Mucosa of descending colon (tissue), 3 donors: Measurements from ENCODE around the gene GPR39. TPM values are rescaled to one million over a fixed set of nuclear protein-coding genes. Genes with fewer than 3 reads are reported as not detected.
"Not testable (repeated sequence)": the region's sequence is repeated elsewhere in the genome, so short reads cannot be mapped to it uniquely, and the experiment has no call there.

Experiments used
- ATAC-seq: fragments of 200-7000 bp; cut with Tn5 transposase; one replicate; pipeline ENCODE4 v1.9.1; 2020; ENCODE audit warnings: mild to moderate bottlenecking, moderate library complexity
- DNase-seq, 3 donors: peaks; one replicate each; pipeline ENCODE4 v3.0.0-alpha.2; 2020
- H3K36me3 ChIP-seq: fragments of 200-600 bp; one replicate; pipeline ENCODE4 v1.8.0; 2021; ENCODE audit warnings: low read depth, mild to moderate bottlenecking
- H3K4me1 ChIP-seq: fragments of 200-600 bp; one replicate; pipeline ENCODE4 v1.8.0; 2021; ENCODE audit warnings: low read depth, mild to moderate bottlenecking
- H3K4me3 ChIP-seq: fragments of 200-600 bp; one replicate; pipeline ENCODE4 v1.8.0; 2021; ENCODE audit warnings: mild to moderate bottlenecking
- H3K9me3 ChIP-seq: fragments of 200-600 bp; one replicate; pipeline ENCODE4 v1.8.0; 2021; ENCODE audit warnings: mild to moderate bottlenecking
- intact Hi-C, 2 donors: fragments of 100-400 bp; cut with DNase I in 1 of 2; cut with micrococcal nuclease in 1 of 2; formaldehyde crosslinking; loops; one replicate each; pipeline versions ENCODE4 v1.11.0 to v1.11.1; 2022; cut with DNase I, micrococcal nuclease
- total RNA-seq, 3 donors: library from RNA; stranded (reverse); fragmentation: NEBNext Ultra II Directional in 2 of 3; extraction: Animal tissue kit (Norgen Biotek cat#: 25700) in 2 of 3; gene quantifications; one replicate each; pipeline versions ENCODE4 v1.2.1 to v1.2.4, GENCODE V29; 2021 to 2023
- TF ChIP-seq, protein P1 (sequence below): fragments of 200-600 bp; IDR thresholded peaks from one replicate; pipeline ENCODE4 v1.8.0; 2022; ENCODE audit warnings: antibody characterized with exemption, mild to moderate bottlenecking
- donor health status: DM: no; HTN: no; CAD: no; lungs with moderate emphysema.
- donor health status: DM: no; HTN: no; CAD: no.
- donor health status: DM: no; HTN: yes; CAD: no.

The GPR39 gene
- total RNA-seq, 3 donors from 2014 or later, result 11.6 to 33.7 (median 20.6) TPM

DNA sequence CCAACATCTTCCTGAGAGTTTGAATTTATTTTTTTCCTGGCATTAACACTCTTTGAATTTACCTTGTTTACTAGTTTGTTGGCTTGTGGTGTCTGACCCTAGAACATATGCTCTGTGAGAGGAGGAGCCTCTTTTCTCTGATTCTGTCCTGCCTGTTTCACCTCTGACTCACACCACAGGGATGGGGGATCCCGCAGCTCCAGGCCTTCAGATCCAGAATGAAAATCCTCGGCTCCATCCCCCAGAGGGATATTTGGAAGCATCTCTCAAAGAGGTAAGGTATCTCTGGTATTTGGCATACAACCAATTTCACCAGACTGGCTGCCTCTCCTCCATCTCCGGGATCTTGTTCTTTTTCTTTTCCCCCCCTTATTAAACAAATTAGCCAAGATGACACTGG is 104.7 kb downstream of the GPR39 start:
- TF ChIP-seq, protein P1, sequence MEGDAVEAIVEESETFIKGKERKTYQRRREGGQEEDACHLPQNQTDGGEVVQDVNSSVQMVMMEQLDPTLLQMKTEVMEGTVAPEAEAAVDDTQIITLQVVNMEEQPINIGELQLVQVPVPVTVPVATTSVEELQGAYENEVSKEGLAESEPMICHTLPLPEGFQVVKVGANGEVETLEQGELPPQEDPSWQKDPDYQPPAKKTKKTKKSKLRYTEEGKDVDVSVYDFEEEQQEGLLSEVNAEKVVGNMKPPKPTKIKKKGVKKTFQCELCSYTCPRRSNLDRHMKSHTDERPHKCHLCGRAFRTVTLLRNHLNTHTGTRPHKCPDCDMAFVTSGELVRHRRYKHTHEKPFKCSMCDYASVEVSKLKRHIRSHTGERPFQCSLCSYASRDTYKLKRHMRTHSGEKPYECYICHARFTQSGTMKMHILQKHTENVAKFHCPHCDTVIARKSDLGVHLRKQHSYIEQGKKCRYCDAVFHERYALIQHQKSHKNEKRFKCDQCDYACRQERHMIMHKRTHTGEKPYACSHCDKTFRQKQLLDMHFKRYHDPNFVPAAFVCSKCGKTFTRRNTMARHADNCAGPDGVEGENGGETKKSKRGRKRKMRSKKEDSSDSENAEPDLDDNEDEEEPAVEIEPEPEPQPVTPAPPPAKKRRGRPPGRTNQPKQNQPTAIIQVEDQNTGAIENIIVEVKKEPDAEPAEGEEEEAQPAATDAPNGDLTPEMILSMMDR, result no peak
- Histone ChIP-seq H3K36me3 (no peaks in the 10 kb centered on the region), H3K4me1 (no peaks in the 10 kb centered on the region), H3K4me3 (no peak overlapping the region), H3K9me3 (no peaks in the 10 kb centered on the region)
- intact Hi-C loops, result no loop called here
- ATAC-seq (no peak), DNase-seq (no peak)

DNA sequence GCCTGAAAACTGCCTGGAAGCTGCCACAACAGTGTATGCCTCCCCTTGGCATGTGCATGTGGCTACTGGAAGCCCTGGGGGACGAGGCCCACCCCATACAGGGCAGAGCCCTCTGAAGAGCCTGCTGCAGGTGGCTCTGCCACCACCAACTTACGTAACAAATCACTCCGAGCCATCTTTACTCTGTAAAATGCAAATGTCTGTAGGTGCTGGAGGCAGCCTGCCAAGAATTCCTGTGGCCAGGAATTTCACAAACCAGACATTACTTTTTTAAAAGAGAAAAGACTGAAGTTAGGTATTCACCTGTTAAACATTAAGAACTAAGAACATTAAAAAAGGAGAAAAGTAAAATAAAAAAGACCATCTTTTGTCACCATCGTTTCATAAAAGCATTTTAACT is 106.3 kb downstream of the GPR39 start:
- H3K4me3 ChIP-seq, result no peak overlapping the region
- TF ChIP-seq, protein P1, result no peak
- intact Hi-C loops, result no loop called here
- H3K4me1 ChIP-seq, result no peaks in the 10 kb centered on the region
- H3K9me3 ChIP-seq, result no peaks in the 10 kb centered on the region
- ATAC-seq (no peak), DNase-seq (no peak)
- H3K36me3 ChIP-seq, result no peaks in the 10 kb centered on the region

GRCh38 chr2:132537061-132537460 is 120.5 kb downstream of the GPR39 start:
- H3K36me3 ChIP-seq, H3K4me3 ChIP-seq, DNase-seq, H3K9me3 ChIP-seq, ATAC-seq, intact Hi-C loops, H3K4me1 ChIP-seq: not testable (repeated sequence)

DNA sequence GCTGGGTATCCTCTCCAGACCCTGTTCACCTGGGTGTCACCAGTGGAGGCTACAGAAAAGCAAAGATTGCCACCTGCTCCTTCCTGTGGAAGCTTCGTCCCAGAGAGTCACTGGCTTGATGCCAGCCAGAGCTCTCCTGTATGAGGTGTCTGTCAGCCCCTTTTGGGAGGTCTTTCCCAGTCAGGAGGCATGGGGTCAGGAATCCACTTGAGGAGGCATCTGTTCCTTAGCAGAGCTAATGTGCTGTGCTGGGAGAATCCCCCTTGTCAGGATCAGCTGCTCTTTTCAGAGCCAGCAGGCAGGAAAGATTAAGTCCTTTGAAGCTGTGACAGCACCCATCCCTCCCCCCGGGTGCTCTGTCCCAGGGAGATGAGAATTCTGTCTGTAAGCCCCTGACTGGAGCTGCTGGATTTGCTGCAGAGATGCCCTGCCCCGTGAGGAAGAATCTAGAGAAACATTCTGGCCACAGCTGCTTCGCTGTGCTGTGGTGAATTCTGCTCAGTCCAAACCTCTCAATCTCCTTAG is 121.8 kb downstream of the GPR39 start:
- H3K4me3 ChIP-seq, result no peak overlapping the region
- ATAC-seq (no peak), DNase-seq (no peak)
- H3K4me1 ChIP-seq, result no peaks in the 10 kb centered on the region
- no peaks in the 10 kb centered on the region for H3K9me3 ChIP-seq
- intact Hi-C loops, result no loop called here
- H3K36me3 ChIP-seq, result no peaks in the 10 kb centered on the region
- TF ChIP-seq, protein P1, result no peak

DNA sequence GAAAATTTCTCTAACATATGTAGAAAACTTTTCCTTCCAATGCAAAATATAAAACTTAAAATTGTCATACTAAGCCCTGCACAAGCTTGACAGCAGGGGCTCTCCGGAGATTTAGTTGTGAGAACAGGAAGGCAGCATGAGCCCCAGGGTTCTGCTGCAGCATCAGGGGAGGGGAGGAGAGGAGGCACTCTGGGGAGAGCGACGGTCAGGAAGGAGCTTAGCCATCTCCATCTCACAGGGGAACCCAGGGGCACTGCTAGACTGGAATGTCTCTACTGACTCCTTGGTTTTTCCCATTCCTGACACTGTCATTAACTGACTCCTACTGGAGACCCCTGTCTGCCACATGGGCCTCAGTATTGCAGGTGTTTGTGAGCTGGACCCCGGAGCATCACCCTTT is 123.6 kb downstream of the GPR39 start:
- DNase-seq, result no peak
- Histone ChIP-seq H3K9me3 (peaks cover 3% of the 10 kb centered on the region), H3K36me3 (no peaks in the 10 kb centered on the region), H3K4me3 (no peak overlapping the region), H3K4me1 (no peaks in the 10 kb centered on the region)
- TF ChIP-seq, protein P1, result no peak
- ATAC-seq, result no peak
- intact Hi-C loops, result loop anchor here (10.0 kb wide), 2 partner anchors 625 to 635 kb away; no protein-coding TSS in a partner anchor

- H3K9me3 ChIP-seq, result peaks cover 3% of the 10 kb centered on the region
- ATAC-seq, result no peak
Observed at GRCh38 chr2:132542953-132543569, 126.5 kb downstream of the GPR39 start.

More at GRCh38 chr2:132542953-132543569, 126.5 kb downstream of the GPR39 start:
- TF ChIP-seq, protein P1, result no peak
- Histone ChIP-seq H3K36me3 (no peaks in the 10 kb centered on the region), H3K4me1 (no peaks in the 10 kb centered on the region), H3K4me3 (no peak overlapping the region)
- no peak for DNase-seq
- intact Hi-C loops, result loop anchor here (10.0 kb wide), 2 partner anchors 622 to 632 kb away; no protein-coding TSS in a partner anchor
